ENCODE measurements around the gene SUGP1. TPM values are rescaled to one million over a fixed set of nuclear protein-coding genes. Genes with fewer than 3 reads are reported as not detected.

SUGP1 gene
- polyA plus RNA-seq, 3 donors = 61.9 to 70.3 (median 67.9) TPM

DNA sequence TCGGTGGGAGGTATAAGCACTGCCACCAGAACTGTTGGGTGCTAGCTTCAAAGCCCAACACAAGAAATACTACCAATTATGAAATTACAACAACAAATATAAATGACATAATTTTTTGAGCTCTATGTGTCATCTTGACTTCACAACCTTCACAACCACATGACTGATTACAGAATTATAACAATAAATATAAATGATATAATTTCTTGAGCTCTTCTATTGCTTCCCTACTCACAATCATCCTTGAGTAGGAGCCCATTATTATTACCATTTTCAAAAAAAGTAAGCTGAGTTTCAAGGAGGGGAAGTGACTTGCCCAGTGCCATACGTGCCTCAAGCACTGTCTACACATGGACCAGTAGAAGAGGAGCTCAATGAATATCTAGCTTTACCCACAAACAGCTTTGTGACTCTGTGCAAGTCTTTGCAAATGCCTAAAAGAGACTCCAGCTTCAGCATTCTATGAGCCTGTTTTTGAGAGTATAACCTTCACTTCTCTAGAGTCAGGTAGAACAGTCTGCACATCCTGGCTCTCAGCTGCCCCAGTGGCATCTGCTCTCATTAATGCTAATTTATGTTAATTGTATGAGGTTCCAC lies 86.0 kb downstream of the SUGP1 start:
- no peak for DNase-seq

DNA sequence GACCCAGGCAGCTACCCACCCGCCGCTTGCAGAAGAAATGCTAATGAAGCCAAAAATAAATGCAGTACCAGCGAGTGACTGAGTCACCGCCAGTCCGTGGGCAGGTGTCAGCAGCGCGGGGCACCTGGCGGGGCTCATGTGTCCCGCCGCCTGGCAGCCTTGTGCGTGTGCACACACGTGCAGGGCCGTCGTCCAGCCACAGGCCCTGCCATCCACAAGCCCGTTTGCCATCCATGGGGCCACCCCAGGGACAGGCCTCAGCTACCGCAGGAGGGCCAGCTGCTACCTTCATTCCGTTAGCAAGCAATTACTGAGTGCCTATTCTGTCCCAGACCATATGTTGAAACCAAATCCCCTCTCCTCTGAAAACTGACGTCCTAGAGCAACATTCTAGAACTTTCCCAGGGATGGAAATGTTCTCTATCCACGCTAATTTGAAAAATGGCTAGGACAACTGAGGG lies 88.0 kb downstream of the SUGP1 start:
- DNase-seq = no peak

DNA sequence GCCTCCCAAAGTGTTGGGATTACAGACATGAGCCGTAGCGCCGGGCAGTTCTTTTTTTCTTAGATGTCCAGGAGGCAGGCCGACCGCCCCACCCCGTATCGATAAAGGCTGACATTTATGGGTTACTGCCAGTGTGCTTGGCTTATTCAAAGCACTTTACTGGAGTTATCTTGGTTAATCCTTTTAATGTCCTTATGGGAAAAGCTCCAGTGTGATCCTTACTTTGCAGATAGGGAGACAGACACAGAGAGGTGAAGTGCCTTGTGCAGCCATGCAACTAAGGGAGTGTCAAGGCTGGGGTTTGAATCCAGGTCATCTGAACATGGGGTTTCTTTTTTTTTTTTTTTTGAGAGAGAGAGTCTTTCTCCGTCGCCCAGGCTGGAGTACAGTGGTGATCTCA lies 89.3 kb downstream of the SUGP1 start:
- DNase-seq = no peak

DNA sequence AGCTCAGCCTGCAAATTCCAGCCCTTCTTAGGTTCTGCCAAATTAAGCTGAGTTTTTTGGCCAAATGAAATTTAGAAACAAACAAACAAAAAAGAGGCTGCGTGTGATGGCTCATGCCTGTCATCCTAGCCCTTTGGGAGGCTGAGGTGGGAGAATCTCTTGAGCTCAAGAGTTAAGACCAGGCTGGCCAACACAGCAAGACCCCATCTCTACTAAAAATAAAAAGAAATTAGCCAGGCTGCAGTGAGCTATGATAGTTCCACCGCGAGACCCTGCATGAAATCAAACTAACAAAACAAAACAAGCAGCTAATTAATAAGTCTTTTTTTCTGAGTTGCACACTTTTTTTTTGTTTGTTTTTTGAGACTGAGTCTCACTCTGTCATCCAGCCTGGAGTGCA lies 90.6 kb downstream of the SUGP1 start:
- no peak for DNase-seq

DNA sequence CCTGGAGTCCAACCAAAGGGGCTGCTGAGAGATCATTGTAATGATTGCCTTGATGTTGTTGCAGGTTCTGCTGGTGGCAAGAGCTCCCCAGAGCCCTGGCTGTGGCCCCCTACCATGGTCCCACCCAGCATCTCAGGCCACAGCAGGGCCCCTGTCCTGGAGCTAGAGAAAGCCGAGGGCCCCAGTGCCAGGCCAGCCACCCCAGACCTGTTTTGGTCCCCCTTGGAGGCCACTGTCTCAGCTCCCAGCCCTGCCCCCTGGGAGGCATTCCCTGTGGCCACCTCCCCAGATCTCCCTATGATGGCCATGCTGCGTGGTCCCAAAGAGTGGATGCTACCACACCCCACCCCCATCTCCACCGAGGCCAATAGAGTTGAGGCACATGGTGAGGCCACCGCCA lies 93.1 kb downstream of the SUGP1 start:
- no peak for DNase-seq

DNA sequence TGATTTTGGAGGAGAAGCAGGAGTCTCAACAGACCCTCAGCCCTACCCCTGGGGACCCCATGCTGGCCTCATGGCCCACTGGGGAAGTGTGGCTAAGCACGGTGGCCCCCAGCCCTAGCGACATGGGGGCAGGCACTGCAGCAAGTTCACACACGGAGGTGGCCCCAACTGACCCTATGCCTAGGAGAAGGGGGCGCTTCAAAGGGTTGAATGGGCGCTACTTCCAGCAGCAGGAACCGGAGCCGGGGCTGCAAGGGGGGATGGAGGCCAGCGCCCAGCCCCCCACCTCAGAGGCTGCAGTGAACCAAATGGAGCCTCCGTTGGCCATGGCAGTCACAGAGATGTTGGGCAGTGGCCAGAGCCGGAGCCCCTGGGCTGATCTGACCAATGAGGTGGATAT lies 93.6 kb downstream of the SUGP1 start:
- no peak for DNase-seq

DNA sequence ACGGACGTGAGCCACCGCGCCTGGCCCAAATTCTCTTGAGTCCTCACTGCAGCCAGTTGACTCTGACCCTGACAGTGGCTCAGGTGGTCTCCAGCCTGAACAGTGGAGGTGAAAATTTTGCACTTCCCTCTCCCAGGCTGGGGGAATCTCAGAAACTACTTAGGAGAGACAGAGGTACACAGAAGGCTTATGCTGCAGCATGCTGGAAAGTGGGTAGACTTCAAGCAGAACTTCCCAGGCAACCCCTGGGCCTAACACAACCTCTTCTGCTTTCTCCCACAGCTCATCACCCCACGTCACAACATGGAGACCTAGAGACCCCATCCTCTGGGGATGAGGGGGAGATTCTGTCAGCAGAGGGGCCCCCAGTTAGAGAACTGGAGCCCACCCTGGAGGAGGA lies 94.1 kb downstream of the SUGP1 start:
- DNase-seq = no peak

Other genes with a start within 250 kb of the SUGP1 start
- gene TMEM161A, start 182.0 kb downstream of the SUGP1 start, polyA plus RNA-seq (ENCODE audit: insufficient read length in 3 of 3) = 10 to 100 TPM; 39.3 to 45.5 (median 39.5) TPM
- gene MEF2B, start 150.2 kb downstream of the SUGP1 start, polyA plus RNA-seq (ENCODE audit: insufficient read length in 3 of 3) = 1 to 10 TPM; 2.4 to 3.2 (median 3.0) TPM
- gene BORCS8, start 128.4 kb downstream of the SUGP1 start, polyA plus RNA-seq (ENCODE audit: insufficient read length in 3 of 3) = 10 to 100 TPM; 19.5 to 22.7 (median 20.7) TPM
- gene RFXANK, start 128.3 kb downstream of the SUGP1 start, polyA plus RNA-seq (ENCODE audit: insufficient read length in 3 of 3) = 10 to 100 TPM; 73.8 to 84.1 (median 77.0) TPM
- gene NR2C2AP, start 117.1 kb downstream of the SUGP1 start, polyA plus RNA-seq (ENCODE audit: insufficient read length in 3 of 3) = 10 to 100 TPM; 13.6 to 16.2 (median 14.5) TPM
- gene NCAN, start 108.6 kb downstream of the SUGP1 start, polyA plus RNA-seq (ENCODE audit: insufficient read length in 3 of 3) = under 1 TPM in 2 of 3 donors, not detected in 1; 0.13 to 0.98 TPM
- 1 to 10 TPM; 3.0 to 4.3 (median 3.6) TPM for gene TM6SF2, start 47.2 kb downstream of the SUGP1 start, polyA plus RNA-seq (ENCODE audit: insufficient read length in 3 of 3)
- gene MAU2, start 320 bp upstream of the SUGP1 start, polyA plus RNA-seq (ENCODE audit: insufficient read length in 3 of 3) = 10 to 100 TPM; 45.1 to 85.6 (median 82.5) TPM
- 10 to 100 TPM; 48.7 to 61.4 (median 56.4) TPM for gene GATAD2A, start 85.2 kb upstream of the SUGP1 start, polyA plus RNA-seq (ENCODE audit: insufficient read length in 3 of 3)
- 1 to 10 TPM; 1.2 to 2.3 (median 1.5) TPM for gene TSSK6, start 195.0 kb upstream of the SUGP1 start, polyA plus RNA-seq (ENCODE audit: insufficient read length in 3 of 3)
- 100 to 1,000 TPM; 282 to 374 (median 324) TPM for gene NDUFA13, start 195.7 kb upstream of the SUGP1 start, polyA plus RNA-seq (ENCODE audit: insufficient read length in 3 of 3)
- 10 to 100 TPM in 2 of 3 donors, 1 to 10 TPM in 1; 5.5 to 15.2 (median 12.4) TPM for gene YJEFN3, start 208.4 kb upstream of the SUGP1 start, polyA plus RNA-seq (ENCODE audit: insufficient read length in 3 of 3)
- under 1 TPM; 0.16 to 0.27 (median 0.21) TPM for gene CILP2, start 217.8 kb upstream of the SUGP1 start, polyA plus RNA-seq (ENCODE audit: insufficient read length in 3 of 3)

Measured in renal pelvis (tissue), 4 donors.